Caco-2 (cell line): ENCODE data around the gene HS3ST4. TPM values are rescaled to one million over a fixed set of nuclear protein-coding genes. Genes with fewer than 3 reads are reported as not detected.

Source experiments
- BruUV-seq: library from RNA; stranded (reverse); fragments of 400-500 nt; replicated peaks from 2 replicates; lab custom pipeline; 2021; lab: Mats Ljungman, UMichigan
- CTCF ChIA-PET: fragments of 300-600 bp; sonication (Branson Sonifier 250); formaldehyde crosslinking; loops from one replicate; lab custom pipeline; 2022; ENCODE audit warnings: antibody characterized with exemption; lab: Charles Lee
- POLR2A ChIA-PET: fragments of 300-600 bp; sonication (Branson Sonifier 250); formaldehyde crosslinking; loops from one replicate; lab custom pipeline; 2022; ENCODE audit warnings: antibody characterized with exemption; lab: Charles Lee
- DNase-seq, 2 experiments: peaks; one replicate each; pipeline versions ENCODE4 v3.0.0 to v3.0.0-alpha.2; 2020 to 2022
- H3K27me3 ChIP-seq: replicated peaks from 2 replicates; pipeline ENCODE4 v1.6.0; 2011; ENCODE audit warnings: low read length; ENCODE audit not compliant: control insufficient read depth, insufficient read depth
- H3K36me3 ChIP-seq: 2 replicates; pipeline ENCODE4 v1.5.1; 2011; ENCODE audit warnings: low read length; ENCODE audit not compliant: control insufficient read depth, insufficient read depth
- H3K4me1 ChIP-seq: fragments of 250-450 bp; sonication (Bioruptor Pico); 2 replicates; pipeline ENCODE4 v1.5.1; 2020; ENCODE audit warnings: mild to moderate bottlenecking
- H3K4me3 ChIP-seq: 2 replicates; pipeline ENCODE4 v1.5.1; 2011; ENCODE audit warnings: low read depth, mild to moderate bottlenecking, control low read depth, low read length
- H3K9me3 ChIP-seq: fragments of 250-450 bp; sonication (Bioruptor Pico); 2 replicates; pipeline ENCODE4 v1.5.1; 2020; ENCODE audit warnings: mild to moderate bottlenecking, moderate library complexity
- H3K27ac Mint-ChIP-seq: one replicate; pipeline ENCODE4 v1.8.0; 2022; ENCODE audit warnings: mixed read lengths; ENCODE audit not compliant: unreplicated experiment
- H3K27me3 Mint-ChIP-seq: one replicate; pipeline ENCODE4 v1.8.0; 2022; ENCODE audit warnings: mixed read lengths; ENCODE audit not compliant: insufficient read depth, unreplicated experiment
- H3K36me3 Mint-ChIP-seq: one replicate; pipeline ENCODE4 v1.8.0; 2022; ENCODE audit warnings: mild to moderate bottlenecking, mixed read lengths; ENCODE audit not compliant: insufficient read depth, unreplicated experiment
- H3K4me1 Mint-ChIP-seq: one replicate; pipeline ENCODE4 v1.8.0; 2022; ENCODE audit warnings: low read depth, mixed read lengths; ENCODE audit not compliant: unreplicated experiment
- H3K4me3 Mint-ChIP-seq: one replicate; pipeline ENCODE4 v1.8.0; 2022; ENCODE audit warnings: mild to moderate bottlenecking, moderate library complexity, mixed read lengths; ENCODE audit not compliant: unreplicated experiment
- H3K9me3 Mint-ChIP-seq: one replicate; pipeline ENCODE4 v1.8.0; 2022; ENCODE audit warnings: mixed read lengths; ENCODE audit not compliant: unreplicated experiment
- intact Hi-C: fragments of 100-400 bp; cut with micrococcal nuclease; formaldehyde crosslinking; loops from one replicate; pipeline ENCODE4 v1.10.0; 2022; ENCODE audit not compliant: unreplicated experiment
- total RNA-seq: library from RNA; stranded (reverse); gene quantifications from 2 replicates; pipeline ENCODE4 v1.2.3, GENCODE V29; 2022
- TF ChIP-seq, protein P1 (sequence below), 2 experiments: fragments of 200-600 bp in 1 of 2; IDR thresholded peaks; 1 replicate in 1 of 2; 2 replicates in 1 of 2; pipeline versions ENCODE4 v1.5.1 to v1.8.0; 2011 to 2022; ENCODE audit warnings: antibody characterized with exemption in 1 of 2, control low read depth in 1 of 2, inconsistent platforms in 1 of 2, low read depth in 1 of 2, low read length in 1 of 2, mild to moderate bottlenecking in 1 of 2, moderate library complexity in 1 of 2; ENCODE audit not compliant: insufficient read depth in 1 of 2, severe bottlenecking in 1 of 2, unreplicated experiment in 1 of 2

Gene HS3ST4
- total RNA-seq, 1 experiment from 2014 or later: 0.11 TPM

DNA sequence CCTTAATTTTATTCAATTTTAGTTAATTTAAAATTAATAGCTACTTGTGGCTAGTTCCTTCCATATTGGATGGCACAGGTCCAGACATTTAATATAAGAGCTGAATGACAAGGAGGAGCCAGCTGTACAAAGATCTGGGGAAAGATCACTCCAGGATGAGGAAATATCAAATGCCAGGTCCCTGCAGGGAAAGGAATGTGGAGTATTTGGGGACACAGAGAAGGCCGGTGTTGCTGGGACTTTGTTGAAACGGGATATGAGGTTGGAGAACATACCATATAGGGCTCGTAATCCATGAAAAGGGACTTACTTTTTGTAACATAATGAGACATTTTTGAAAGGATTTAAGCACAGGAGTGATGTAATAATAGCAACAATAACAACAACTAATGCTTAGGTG is 426.8 kb downstream of the HS3ST4 start:
- H3K4me3 Mint-ChIP-seq: no peak overlapping the region
- POLR2A ChIA-PET: no interaction called here
- CTCF ChIA-PET: no interaction called here

DNA sequence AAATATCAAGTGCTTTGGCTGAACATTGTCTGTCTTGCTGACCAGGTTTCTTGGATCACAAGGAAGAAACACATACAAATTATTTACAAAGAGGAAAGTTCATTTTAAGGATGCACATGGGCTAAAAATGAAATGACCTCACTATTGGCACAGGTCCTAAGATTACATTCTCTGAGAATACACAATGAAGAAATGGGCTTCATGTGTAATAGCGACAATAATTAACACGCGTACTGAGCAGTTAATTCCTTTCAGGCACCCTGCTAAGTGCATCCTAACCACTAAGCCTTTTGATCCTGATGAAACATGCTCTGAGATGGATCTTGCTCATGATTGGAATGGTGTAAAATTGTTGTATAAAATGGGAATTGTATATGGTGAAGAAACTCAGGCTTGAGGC is 429.0 kb downstream of the HS3ST4 start:
- Histone ChIP-seq H3K9me3 (no peaks in the 10 kb centered on the region), H3K4me3 (no peak overlapping the region), H3K27me3 (no peaks in the 10 kb centered on the region), H3K36me3 (no peaks in the 10 kb centered on the region), H3K4me1 (no peaks in the 10 kb centered on the region)
- ChIA-PET POLR2A (no interaction called here), CTCF (no interaction called here)
- H3K36me3 Mint-ChIP-seq: no peaks in the 10 kb centered on the region
- intact Hi-C loops: no loop called here
- H3K9me3 Mint-ChIP-seq: no peaks in the 10 kb centered on the region
- no peak overlapping the region for H3K4me3 Mint-ChIP-seq
- DNase-seq: no peak
- peaks cover 11% of the 10 kb centered on the region for H3K27me3 Mint-ChIP-seq
- no peak overlapping the region for H3K27ac Mint-ChIP-seq
- TF ChIP-seq, protein P1, sequence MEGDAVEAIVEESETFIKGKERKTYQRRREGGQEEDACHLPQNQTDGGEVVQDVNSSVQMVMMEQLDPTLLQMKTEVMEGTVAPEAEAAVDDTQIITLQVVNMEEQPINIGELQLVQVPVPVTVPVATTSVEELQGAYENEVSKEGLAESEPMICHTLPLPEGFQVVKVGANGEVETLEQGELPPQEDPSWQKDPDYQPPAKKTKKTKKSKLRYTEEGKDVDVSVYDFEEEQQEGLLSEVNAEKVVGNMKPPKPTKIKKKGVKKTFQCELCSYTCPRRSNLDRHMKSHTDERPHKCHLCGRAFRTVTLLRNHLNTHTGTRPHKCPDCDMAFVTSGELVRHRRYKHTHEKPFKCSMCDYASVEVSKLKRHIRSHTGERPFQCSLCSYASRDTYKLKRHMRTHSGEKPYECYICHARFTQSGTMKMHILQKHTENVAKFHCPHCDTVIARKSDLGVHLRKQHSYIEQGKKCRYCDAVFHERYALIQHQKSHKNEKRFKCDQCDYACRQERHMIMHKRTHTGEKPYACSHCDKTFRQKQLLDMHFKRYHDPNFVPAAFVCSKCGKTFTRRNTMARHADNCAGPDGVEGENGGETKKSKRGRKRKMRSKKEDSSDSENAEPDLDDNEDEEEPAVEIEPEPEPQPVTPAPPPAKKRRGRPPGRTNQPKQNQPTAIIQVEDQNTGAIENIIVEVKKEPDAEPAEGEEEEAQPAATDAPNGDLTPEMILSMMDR (IDR thresholded peaks at IDR 0.05; ENCODE audit: insufficient read depth in 1 of 2, low read depth in 1 of 2, low read length in 1 of 2, severe bottlenecking in 1 of 2, unreplicated experiment in 1 of 2): no peak
- no TSS peak for BruUV-seq
- no peaks in the 10 kb centered on the region for H3K4me1 Mint-ChIP-seq

More for the DNA sequence above, 426.8 kb downstream of the HS3ST4 start:
- no peaks in the 10 kb centered on the region for H3K4me1 Mint-ChIP-seq
- BruUV-seq: no TSS peak
- intact Hi-C loops: no loop called here
- H3K4me1 ChIP-seq: no peaks in the 10 kb centered on the region
- H3K36me3 Mint-ChIP-seq: no peaks in the 10 kb centered on the region
- H3K9me3 ChIP-seq: no peaks in the 10 kb centered on the region
- H3K27me3 Mint-ChIP-seq: peaks cover 8% of the 10 kb centered on the region
- no peaks in the 10 kb centered on the region for H3K9me3 Mint-ChIP-seq
- TF ChIP-seq, protein P1 (IDR thresholded peaks at IDR 0.05; ENCODE audit: insufficient read depth in 1 of 2, low read depth in 1 of 2, low read length in 1 of 2, severe bottlenecking in 1 of 2, unreplicated experiment in 1 of 2): no peak
- no peaks in the 10 kb centered on the region for H3K27me3 ChIP-seq
- no peaks in the 10 kb centered on the region for H3K36me3 ChIP-seq
- DNase-seq: no peak
- no peak overlapping the region for H3K4me3 ChIP-seq
- H3K27ac Mint-ChIP-seq: no peak overlapping the region

DNA sequence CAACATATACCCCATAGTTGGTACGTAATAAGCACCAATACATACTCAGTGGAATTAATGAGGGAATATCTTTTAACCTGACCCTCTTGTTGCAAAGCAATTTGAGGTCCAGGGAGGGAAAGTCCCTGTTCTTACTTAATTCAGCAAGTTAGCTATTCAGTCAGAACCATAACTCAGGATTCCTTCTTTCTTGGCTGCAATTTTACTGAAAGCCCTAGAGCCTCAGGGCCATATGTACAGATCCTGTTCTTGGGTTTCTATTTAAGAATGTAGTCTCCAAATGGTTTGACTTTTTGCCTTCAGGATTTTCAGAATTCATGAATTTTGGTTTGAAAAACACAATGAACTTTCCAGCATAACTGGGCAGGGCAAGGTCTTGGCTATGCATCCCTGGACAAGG is 436.5 kb downstream of the HS3ST4 start:
- Mint-ChIP-seq H3K9me3 (no peaks in the 10 kb centered on the region), H3K27me3 (peaks cover 5% of the 10 kb centered on the region), H3K36me3 (no peaks in the 10 kb centered on the region), H3K4me3 (no peak overlapping the region), H3K4me1 (no peaks in the 10 kb centered on the region), H3K27ac (no peak overlapping the region)
- no peaks in the 10 kb centered on the region for H3K27me3 ChIP-seq
- H3K4me3 ChIP-seq: no peak overlapping the region
- intact Hi-C loops: no loop called here
- POLR2A ChIA-PET: no interaction called here
- BruUV-seq: no TSS peak
- CTCF ChIA-PET: no interaction called here
- no peak for DNase-seq
- no peaks in the 10 kb centered on the region for H3K4me1 ChIP-seq
- TF ChIP-seq, protein P1 (IDR thresholded peaks at IDR 0.05; ENCODE audit: insufficient read depth in 1 of 2, low read depth in 1 of 2, low read length in 1 of 2, severe bottlenecking in 1 of 2, unreplicated experiment in 1 of 2): no peak
- H3K36me3 ChIP-seq: no peaks in the 10 kb centered on the region
- no peaks in the 10 kb centered on the region for H3K9me3 ChIP-seq
